GM23338 (cell line): ENCODE data around the gene TXNL4A. TPM values are rescaled to one million over a fixed set of nuclear protein-coding genes. Genes with fewer than 3 reads are reported as not detected.

Experiments used
- ATAC-seq: fragments of 200-7000 bp; cut with Tn5 transposase; 3 replicates; pipeline ENCODE4 v1.9.1; 2020
- DNase-seq: peaks from one replicate; pipeline ENCODE4 v3.0.0-alpha.2; 2015; ENCODE audit warnings: low spot score
- H2AFZ ChIP-seq: fragments of 200-600 bp; sonication (generic); 2 replicates; pipeline ENCODE4 v1.8.0; 2016; ENCODE audit warnings: antibody characterized with exemption, mild to moderate bottlenecking, moderate library complexity
- H3F3A ChIP-seq: fragments of 200-600 bp; sonication (generic); replicated peaks from 2 replicates; pipeline ENCODE4 v1.8.0; 2017; ENCODE audit warnings: antibody characterized with exemption, mixed run types, low read depth
- H3K27ac ChIP-seq: fragments of 200-600 bp; sonication (generic); 2 replicates; pipeline ENCODE4 v1.6.1; 2016; ENCODE audit warnings: low read depth
- H3K27me3 ChIP-seq: fragments of 200-600 bp; sonication (generic); 2 replicates; pipeline ENCODE4 v1.8.0; 2016; ENCODE audit warnings: mild to moderate bottlenecking, mixed run types, moderate library complexity; ENCODE audit not compliant: insufficient read depth
- H3K36me3 ChIP-seq: fragments of 200-600 bp; sonication (generic); 2 replicates; pipeline ENCODE4 v1.8.0; 2016; ENCODE audit warnings: mild to moderate bottlenecking; ENCODE audit not compliant: insufficient read depth
- H3K4me1 ChIP-seq: fragments of 200-600 bp; sonication (generic); 2 replicates; pipeline ENCODE4 v1.8.0; 2016; ENCODE audit warnings: mild to moderate bottlenecking, moderate library complexity; ENCODE audit not compliant: insufficient read depth
- H3K4me2 ChIP-seq: fragments of 200-600 bp; sonication (generic); 2 replicates; pipeline ENCODE4 v1.7.1; 2017; ENCODE audit warnings: mixed run types
- H3K4me3 ChIP-seq: fragments of 200-600 bp; sonication (generic); 2 replicates; pipeline ENCODE4 v1.6.1; 2016; ENCODE audit warnings: mixed run types
- H3K79me2 ChIP-seq: fragments of 200-600 bp; sonication (generic); replicated peaks from 2 replicates; pipeline ENCODE4 v1.8.0; 2017; ENCODE audit warnings: mild to moderate bottlenecking; ENCODE audit not compliant: insufficient read depth
- H3K9me2 ChIP-seq: fragments of 200-600 bp; sonication (generic); 2 replicates; pipeline ENCODE4 v1.8.0; 2017; ENCODE audit not compliant: insufficient read depth
- H4K20me1 ChIP-seq: fragments of 200-600 bp; sonication (generic); replicated peaks from 2 replicates; pipeline ENCODE4 v1.8.0; 2017; ENCODE audit warnings: mild to moderate bottlenecking; ENCODE audit not compliant: insufficient read depth
- H3K27ac Mint-ChIP-seq: 2 replicates; pipeline ENCODE4 v1.8.0; 2020; ENCODE audit warnings: inconsistent platforms, mild to moderate bottlenecking, moderate library complexity, mixed read lengths
- H3K27me3 Mint-ChIP-seq: 3 replicates; pipeline ENCODE4 v1.8.0; 2022; ENCODE audit warnings: low read depth, mild to moderate bottlenecking, moderate library complexity, mixed read lengths, inconsistent platforms; ENCODE audit not compliant: insufficient read depth, poor library complexity
- H3K36me3 Mint-ChIP-seq: 3 replicates; pipeline ENCODE4 v1.8.0; 2021; ENCODE audit warnings: low read depth, mild to moderate bottlenecking, inconsistent platforms, moderate library complexity, mixed read lengths
- H3K4me1 Mint-ChIP-seq: 3 replicates; pipeline ENCODE4 v1.8.0; 2020; ENCODE audit warnings: mild to moderate bottlenecking, inconsistent platforms, mixed read lengths
- H3K4me3 Mint-ChIP-seq: 3 replicates; pipeline ENCODE4 v1.8.0; 2021; ENCODE audit warnings: moderate library complexity, mild to moderate bottlenecking, inconsistent platforms, mixed read lengths
- H3K9me3 Mint-ChIP-seq: 3 replicates; pipeline ENCODE4 v1.8.0; 2020; ENCODE audit warnings: moderate library complexity, mild to moderate bottlenecking, inconsistent platforms, mixed read lengths
- EZH2 ChIP-seq: fragments of 200-600 bp; sonication (generic); IDR thresholded peaks from one replicate; pipeline ENCODE4 v1.8.0; 2017; ENCODE audit warnings: antibody characterized with exemption, mild to moderate bottlenecking, low read depth; ENCODE audit not compliant: unreplicated experiment
- EZH2phosphoT487 ChIP-seq: fragments of 200-600 bp; sonication (generic); IDR thresholded peaks from one replicate; pipeline ENCODE4 v1.8.1; 2018; ENCODE audit warnings: antibody characterized with exemption; ENCODE audit not compliant: unreplicated experiment
- JUNB ChIP-seq: IDR thresholded peaks from one replicate; pipeline ENCODE4 v1.6.1; 2016; ENCODE audit warnings: antibody characterized with exemption; ENCODE audit not compliant: unreplicated experiment
- NANOG ChIP-seq: IDR thresholded peaks from 2 replicates; pipeline ENCODE4 v1.6.1; 2016; ENCODE audit warnings: antibody characterized with exemption, borderline replicate concordance
- POLR2AphosphoS5 ChIP-seq: IDR thresholded peaks from 2 replicates; pipeline ENCODE4 v1.6.1; 2016; ENCODE audit warnings: antibody characterized with exemption, low read depth
- STAT1 ChIP-seq: IDR thresholded peaks from one replicate; pipeline ENCODE4 v1.6.1; 2016; ENCODE audit warnings: antibody characterized with exemption; ENCODE audit not compliant: unreplicated experiment
- ZNF331 ChIP-seq: fragments of 250-450 bp; sonication (Bioruptor Pico); IDR thresholded peaks from 2 replicates; pipeline ENCODE4 v1.5.0; 2020; ENCODE audit warnings: low read depth, mild to moderate bottlenecking, moderate library complexity
- polyA plus RNA-seq: library from polyadenylated mRNA; unstranded; fragments of >200 nt; fragmentation: Nextera tagmentation; extraction: Ambion mirVana; gene quantifications from 2 replicates; pipeline ENCODE4 v1.2.1, GENCODE V29; 2016
- total RNA-seq: library from RNA; depleted of rRNA; stranded (reverse); fragments of >200 nt; shearing (Covaris generic); gene quantifications from 2 replicates; pipeline ENCODE4 v1.2.3, GENCODE V29; 2014
- TF ChIP-seq, protein P1 (sequence below): IDR thresholded peaks from 2 replicates; pipeline ENCODE4 v1.6.1; 2016; ENCODE audit warnings: antibody characterized with exemption
- TF ChIP-seq, protein P2 (sequence below): fragments of 250-450 bp; sonication (Bioruptor Pico); IDR thresholded peaks from 2 replicates; pipeline ENCODE4 v1.5.0; 2020; ENCODE audit warnings: mild to moderate bottlenecking, moderate library complexity

TXNL4A gene
- total and polyA plus RNA-seq, 2 experiments from 2014 or later = 51.0 to 271 TPM

GRCh38 chr18:79971211-79971952, 17.0 kb downstream of the TXNL4A start:
- TF ChIP-seq NANOG (no peak), JUNB (no peak), POLR2AphosphoS5 (no peak), EZH2 (no peak), EZH2phosphoT487 (no peak), ZNF331 (no peak), STAT1 (no peak)
- TF ChIP-seq, protein P1, sequence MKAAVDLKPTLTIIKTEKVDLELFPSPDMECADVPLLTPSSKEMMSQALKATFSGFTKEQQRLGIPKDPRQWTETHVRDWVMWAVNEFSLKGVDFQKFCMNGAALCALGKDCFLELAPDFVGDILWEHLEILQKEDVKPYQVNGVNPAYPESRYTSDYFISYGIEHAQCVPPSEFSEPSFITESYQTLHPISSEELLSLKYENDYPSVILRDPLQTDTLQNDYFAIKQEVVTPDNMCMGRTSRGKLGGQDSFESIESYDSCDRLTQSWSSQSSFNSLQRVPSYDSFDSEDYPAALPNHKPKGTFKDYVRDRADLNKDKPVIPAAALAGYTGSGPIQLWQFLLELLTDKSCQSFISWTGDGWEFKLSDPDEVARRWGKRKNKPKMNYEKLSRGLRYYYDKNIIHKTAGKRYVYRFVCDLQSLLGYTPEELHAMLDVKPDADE = no peak
- TF ChIP-seq, protein P2, sequence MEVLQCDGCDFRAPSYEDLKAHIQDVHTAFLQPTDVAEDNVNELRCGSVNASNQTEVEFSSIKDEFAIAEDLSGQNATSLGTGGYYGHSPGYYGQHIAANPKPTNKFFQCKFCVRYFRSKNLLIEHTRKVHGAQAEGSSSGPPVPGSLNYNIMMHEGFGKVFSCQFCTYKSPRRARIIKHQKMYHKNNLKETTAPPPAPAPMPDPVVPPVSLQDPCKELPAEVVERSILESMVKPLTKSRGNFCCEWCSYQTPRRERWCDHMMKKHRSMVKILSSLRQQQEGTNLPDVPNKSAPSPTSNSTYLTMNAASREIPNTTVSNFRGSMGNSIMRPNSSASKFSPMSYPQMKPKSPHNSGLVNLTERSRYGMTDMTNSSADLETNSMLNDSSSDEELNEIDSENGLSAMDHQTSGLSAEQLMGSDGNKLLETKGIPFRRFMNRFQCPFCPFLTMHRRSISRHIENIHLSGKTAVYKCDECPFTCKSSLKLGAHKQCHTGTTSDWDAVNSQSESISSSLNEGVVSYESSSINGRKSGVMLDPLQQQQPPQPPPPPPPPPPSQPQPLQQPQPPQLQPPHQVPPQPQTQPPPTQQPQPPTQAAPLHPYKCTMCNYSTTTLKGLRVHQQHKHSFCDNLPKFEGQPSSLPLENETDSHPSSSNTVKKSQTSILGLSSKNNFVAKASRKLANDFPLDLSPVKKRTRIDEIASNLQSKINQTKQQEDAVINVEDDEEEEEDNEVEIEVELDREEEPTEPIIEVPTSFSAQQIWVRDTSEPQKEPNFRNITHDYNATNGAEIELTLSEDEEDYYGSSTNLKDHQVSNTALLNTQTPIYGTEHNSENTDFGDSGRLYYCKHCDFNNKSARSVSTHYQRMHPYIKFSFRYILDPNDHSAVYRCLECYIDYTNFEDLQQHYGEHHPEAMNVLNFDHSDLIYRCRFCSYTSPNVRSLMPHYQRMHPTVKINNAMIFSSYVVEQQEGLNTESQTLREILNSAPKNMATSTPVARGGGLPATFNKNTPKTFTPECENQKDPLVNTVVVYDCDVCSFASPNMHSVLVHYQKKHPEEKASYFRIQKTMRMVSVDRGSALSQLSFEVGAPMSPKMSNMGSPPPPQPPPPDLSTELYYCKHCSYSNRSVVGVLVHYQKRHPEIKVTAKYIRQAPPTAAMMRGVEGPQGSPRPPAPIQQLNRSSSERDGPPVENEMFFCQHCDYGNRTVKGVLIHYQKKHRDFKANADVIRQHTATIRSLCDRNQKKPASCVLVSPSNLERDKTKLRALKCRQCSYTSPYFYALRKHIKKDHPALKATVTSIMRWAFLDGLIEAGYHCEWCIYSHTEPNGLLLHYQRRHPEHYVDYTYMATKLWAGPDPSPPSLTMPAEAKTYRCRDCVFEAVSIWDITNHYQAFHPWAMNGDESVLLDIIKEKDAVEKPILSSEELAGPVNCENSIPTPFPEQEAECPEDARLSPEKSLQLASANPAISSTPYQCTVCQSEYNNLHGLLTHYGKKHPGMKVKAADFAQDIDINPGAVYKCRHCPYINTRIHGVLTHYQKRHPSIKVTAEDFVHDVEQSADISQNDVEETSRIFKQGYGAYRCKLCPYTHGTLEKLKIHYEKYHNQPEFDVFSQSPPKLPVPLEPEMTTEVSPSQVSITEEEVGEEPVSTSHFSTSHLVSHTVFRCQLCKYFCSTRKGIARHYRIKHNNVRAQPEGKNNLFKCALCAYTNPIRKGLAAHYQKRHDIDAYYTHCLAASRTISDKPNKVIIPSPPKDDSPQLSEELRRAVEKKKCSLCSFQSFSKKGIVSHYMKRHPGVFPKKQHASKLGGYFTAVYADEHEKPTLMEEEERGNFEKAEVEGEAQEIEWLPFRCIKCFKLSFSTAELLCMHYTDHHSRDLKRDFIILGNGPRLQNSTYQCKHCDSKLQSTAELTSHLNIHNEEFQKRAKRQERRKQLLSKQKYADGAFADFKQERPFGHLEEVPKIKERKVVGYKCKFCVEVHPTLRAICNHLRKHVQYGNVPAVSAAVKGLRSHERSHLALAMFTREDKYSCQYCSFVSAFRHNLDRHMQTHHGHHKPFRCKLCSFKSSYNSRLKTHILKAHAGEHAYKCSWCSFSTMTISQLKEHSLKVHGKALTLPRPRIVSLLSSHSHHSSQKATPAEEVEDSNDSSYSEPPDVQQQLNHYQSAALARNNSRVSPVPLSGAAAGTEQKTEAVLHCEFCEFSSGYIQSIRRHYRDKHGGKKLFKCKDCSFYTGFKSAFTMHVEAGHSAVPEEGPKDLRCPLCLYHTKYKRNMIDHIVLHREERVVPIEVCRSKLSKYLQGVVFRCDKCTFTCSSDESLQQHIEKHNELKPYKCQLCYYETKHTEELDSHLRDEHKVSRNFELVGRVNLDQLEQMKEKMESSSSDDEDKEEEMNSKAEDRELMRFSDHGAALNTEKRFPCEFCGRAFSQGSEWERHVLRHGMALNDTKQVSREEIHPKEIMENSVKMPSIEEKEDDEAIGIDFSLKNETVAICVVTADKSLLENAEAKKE (CRISPR knock-in tag) = no peak
- H3K4me1 ChIP-seq = no peaks in the 10 kb centered on the region
- Mint-ChIP-seq H3K4me3 (no peak overlapping the region), H3K9me3 (no peaks in the 10 kb centered on the region), H3K36me3 (peaks cover 55% of the 10 kb centered on the region), H3K4me1 (no peaks in the 10 kb centered on the region), H3K27ac (no peak overlapping the region), H3K27me3 (peaks cover 6% of the 10 kb centered on the region)
- H3K36me3 ChIP-seq = peaks cover 14% of the 10 kb centered on the region; the same call in 1 of the 2 replicates
- H4K20me1 ChIP-seq = peaks cover 20% of the 10 kb centered on the region
- H3K4me3 ChIP-seq = no peak overlapping the region
- H3K4me2 ChIP-seq = no peak overlapping the region
- no peaks in the 10 kb centered on the region for H3K27me3 ChIP-seq
- no peaks in the 10 kb centered on the region for H3F3A ChIP-seq
- no peak overlapping the region for H3K27ac ChIP-seq
- peaks cover 38% of the 10 kb centered on the region for H3K79me2 ChIP-seq
- DNase-seq = no peak
- no peaks in the 10 kb centered on the region for H3K9me2 ChIP-seq
- no peak for ATAC-seq
- no peak overlapping the region for H2AFZ ChIP-seq
